ENCODE data around the gene ORM1.

The ORM1 gene

GRCh38 chr9:114291886-114292590, 30.9 kb upstream of the ORM1 start:
- H3K4me3 ChIP-seq (ENCODE audit: low read length), result no peak overlapping the region
- TF ChIP-seq CTCF (conservative IDR thresholded peaks at IDR 0.05; ENCODE audit: low read depth, low read length), result no peak
- no peak for DNase-seq (ENCODE audit: low read depth)

- no peak for TF ChIP-seq CTCF (conservative IDR thresholded peaks at IDR 0.05; ENCODE audit: low read depth, low read length)
- H3K4me3 ChIP-seq (ENCODE audit: low read length), result no peak overlapping the region
- no peak for DNase-seq (ENCODE audit: low read depth)
These were observed 28.2 kb upstream of the ORM1 start for GRCh38 chr9:114294664-114295063.

- TF ChIP-seq CTCF (conservative IDR thresholded peaks at IDR 0.05; ENCODE audit: low read depth, low read length), result no peak
- DNase-seq (ENCODE audit: low read depth), result no peak
- no peak overlapping the region for H3K4me3 ChIP-seq (ENCODE audit: low read length)
These were observed 26.6 kb upstream of the ORM1 start for GRCh38 chr9:114296338-114296737.

GRCh38 chr9:114299286-114300152, 23.4 kb upstream of the ORM1 start:
- no peak for DNase-seq (ENCODE audit: low read depth)
- TF ChIP-seq CTCF (conservative IDR thresholded peaks at IDR 0.05; ENCODE audit: low read depth, low read length), result no peak
- no peak overlapping the region for H3K4me3 ChIP-seq (ENCODE audit: low read length)

GRCh38 chr9:114300153-114300845, 22.6 kb upstream of the ORM1 start:
- no peak for DNase-seq (ENCODE audit: low read depth)
- TF ChIP-seq CTCF (conservative IDR thresholded peaks at IDR 0.05; ENCODE audit: low read depth, low read length), result no peak
- H3K4me3 ChIP-seq (ENCODE audit: low read length), result no peak overlapping the region

- no peak for DNase-seq (ENCODE audit: low read depth)
- H3K4me3 ChIP-seq (ENCODE audit: low read length), result no peak overlapping the region
- TF ChIP-seq CTCF (conservative IDR thresholded peaks at IDR 0.05; ENCODE audit: low read depth, low read length), result no peak
These were observed 21.8 kb upstream of the ORM1 start for GRCh38 chr9:114300846-114301797.
